ENCODE measurements around the gene APOE. TPM values are rescaled to one million over a fixed set of nuclear protein-coding genes. Genes with fewer than 3 reads are reported as not detected.

The APOE gene
- total and polyA plus RNA-seq, 2 of the 8 experiments (the other 6 are each of a cell fraction or from before 2014, with no cell fraction given), result 629 to 1,258 TPM

- Histone ChIP-seq H3K4ac (replicated peaks; ENCODE audit: insufficient read length, low read depth, low read length) (no peak overlapping the region), H2AK5ac (ENCODE audit: low read depth, low read length) (no peak overlapping the region), H2BK120ac (replicated peaks; ENCODE audit: low read depth, low read length) (peak overlapping the region; percentile 69), H3K36me3 (ENCODE audit: control insufficient read depth in 2 of 4, insufficient read depth in 4 of 4, low read length in 3 of 4) (no peaks in the 10 kb centered on the region), H3K4me2 (ENCODE audit: insufficient read depth in 1 of 2, low read depth in 2 of 2, low read length in 2 of 2) (no peak overlapping the region), H3K9ac (replicated peaks in 1 of 4; ENCODE audit: extremely low read depth in 1 of 4, low read depth in 3 of 4, low read length in 3 of 4) (no peak overlapping the region; a peak in 1 of 7 replicates), H4K8ac (ENCODE audit: extremely low read depth, insufficient read depth, low read length) (no peak overlapping the region), H4K20me1 (replicated peaks in 1 of 2; ENCODE audit: control insufficient read depth in 1 of 2, insufficient read depth in 2 of 2, low read length in 2 of 2) (peaks cover 3 to 9% of the 10 kb centered on the region in 2 experiments), H2BK20ac (ENCODE audit: low read length) (no peak overlapping the region), H2AFZ (ENCODE audit: low read length) (no peak overlapping the region), H2BK12ac (ENCODE audit: low read depth, low read length) (no peak overlapping the region), H3K23ac (ENCODE audit: insufficient read length) (no peak overlapping the region), H3K4me1 (replicated peaks in 1 of 4; ENCODE audit: control insufficient read depth in 3 of 4, insufficient read depth in 4 of 4, low read length in 3 of 4) (peaks cover 0 to 6% (median 5%) of the 10 kb centered on the region in 4 experiments; a peak in 5 of 7 replicates), H3K27me3 (replicated peaks in 1 of 4; ENCODE audit: control insufficient read depth in 3 of 4, extremely low read depth in 1 of 4, insufficient read depth in 3 of 4, low read length in 3 of 4) (no peaks in the 10 kb centered on the region), H3K4me3 (ENCODE audit: extremely low read depth in 1 of 4, insufficient read depth in 2 of 4, low read depth in 3 of 4, low read length in 4 of 4) (no peak overlapping the region), H4K5ac (ENCODE audit: insufficient read length, low read depth, low read length) (no peak overlapping the region), H3K14ac (ENCODE audit: insufficient read length) (no peak overlapping the region), H3K27ac (ENCODE audit: low read depth, low read length) (no peak overlapping the region), H2BK15ac (ENCODE audit: low read length) (no peak overlapping the region), H3K18ac (ENCODE audit: extremely low read depth, low read length) (peak overlapping the region; percentile 19; the same call in 1 of the 2 replicates), H3K56ac (replicated peaks; ENCODE audit: insufficient read length, low read depth, low read length) (no peak overlapping the region), H2BK5ac (ENCODE audit: low read depth, low read length) (no peak overlapping the region), H3K9me3 (ENCODE audit: insufficient read depth in 2 of 2, low read depth in 1 of 2, low read length in 1 of 2) (no peaks in the 10 kb centered on the region), H3K79me2 (ENCODE audit: control insufficient read depth in 1 of 2, insufficient read depth in 2 of 2, low read length in 2 of 2) (peaks cover 9 to 14% of the 10 kb centered on the region in 2 experiments), H4K91ac (replicated peaks; ENCODE audit: insufficient read length, low read length) (no peak overlapping the region), H3K79me1 (ENCODE audit: low read depth, low read length) (peaks cover 8% of the 10 kb centered on the region), H3K23me2 (ENCODE audit: low read depth, low read length) (peaks cover 12% of the 10 kb centered on the region; the same call in 1 of the 2 replicates)
- FAIRE-seq, result no peak
- ChIA-PET CTCF (ENCODE audit: partially characterized antibody) (interaction anchor here (0.7 to 8.3 kb wide), 19 partner anchors 9 to 381 kb away, joined by 3 to 201 read pairs (median 4); partner anchors contain the start of genes APOC1 and APOE), POLR2A (ENCODE audit: partially characterized antibody) (interaction anchor here (0.7 to 11.6 kb wide), 6 partner anchors 37 to 123 kb away, joined by 3 to 121 read pairs (median 4); partner anchors contain the start of gene APOE)
- DNase-seq (ENCODE audit: low read depth in 1 of 2, low spot score in 2 of 2), result peak in 1 of 2 experiments; percentile 76
- WGBS, 2 experiments (ENCODE audit: extremely low coverage in 1 of 2, insufficient coverage in 1 of 2, insufficient read length in 1 of 2, insufficient replicate concordance in 2 of 2, low coverage in 1 of 2, low lambda C conversion rate in 2 of 2, missing lambda C conversion rate in 1 of 2), result 60% methylated on average over 13 of the region's 13 CpGs; no CpG with 5 or more reads in 1 of the 2 experiments
- TF ChIP-seq POLR2A (IDR thresholded peaks at IDR 0.05; ENCODE audit: control extremely low read depth in 1 of 2, low read depth in 2 of 2, low read length in 2 of 2) (no peak), POU5F1 (IDR thresholded peaks at IDR 0.05; ENCODE audit: low read depth, low read length) (no peak), YY1 (IDR thresholded peaks at IDR 0.05; ENCODE audit: low read depth, low read length) (0 out of 2 replicates have a peak, but pooled peaks have one; percentile 27), ZNF274 (IDR thresholded peaks at IDR 0.05; ENCODE audit: borderline replicate concordance, extremely low read depth, low read length) (no peak), CTCF (IDR thresholded peaks at IDR 0.05; ENCODE audit: control extremely low read depth in 1 of 3, insufficient read depth in 1 of 3, low read depth in 1 of 3, low read length in 3 of 3) (peak; percentile 13 to 79 (median 70)), GTF2F1 (IDR thresholded peaks at IDR 0.05; ENCODE audit: borderline replicate concordance, low read depth, low read length) (no peak), NANOG (IDR thresholded peaks at IDR 0.05; ENCODE audit: insufficient read depth, low read depth, low read length, poor library complexity, severe bottlenecking) (no peak), EP300 (IDR thresholded peaks at IDR 0.05; ENCODE audit: borderline replicate concordance in 1 of 2, low read depth in 2 of 2, low read length in 2 of 2) (no peak)
These were observed 45.9 kb downstream of the APOE start for GRCh38 chr19:44951179-44952159.

All from H1 (cell line).